Smooth muscle cell of trachea (primary cell): ENCODE results near the gene SAMMSON. TPM values are rescaled to one million over a fixed set of nuclear protein-coding genes. Genes with fewer than 3 reads are reported as not detected.

ENCODE experiments used
- total RNA-seq: library from RNA; depleted of rRNA; stranded (reverse); fragments of >200 nt; gene quantifications from 2 replicates; pipeline ENCODE4 v1.2.1, GENCODE V29; 2014

Gene SAMMSON
- total RNA-seq = not detected in 2 replicates

GRCh38 chr3:69999140-70000027 lies at the start of gene SAMMSON:
Gene SAMMSON (plus strand): TSS chr3:69999733.

